Measurements from ENCODE around the gene ENSA.

GRCh38 chr1:150622303-150622975, 7.0 kb downstream of the ENSA start:
- TF ChIP-seq POLR2AphosphoS5 (IDR thresholded peaks at IDR 0.05) (no peak), CTCF (IDR thresholded peaks at IDR 0.05) (no peak)

Data from prostate gland (tissue), 2 donors.